A673 (cell line): Measurements from ENCODE around the gene GNAT2.

Experiments used
- CTCF ChIP-seq: fragments of 300-800, 200-600 bp; sonication (generic); conservative IDR thresholded peaks from 2 replicates; pipeline ENCODE4 v1.5.1; 2017; ENCODE audit warnings: low read depth, mild to moderate bottlenecking, antibody characterized with exemption, low read length, moderate library complexity, mixed read lengths
- EZH2 ChIP-seq: fragments of 200-600 bp; sonication (generic); IDR thresholded peaks from 2 replicates; pipeline ENCODE4 v1.6.1; 2017; ENCODE audit warnings: borderline replicate concordance, low read depth, mild to moderate bottlenecking, mixed read lengths, antibody characterized with exemption, low read length; ENCODE audit not compliant: poor library complexity, severe bottlenecking

- TF ChIP-seq CTCF (no peak), EZH2 (no peak)
Observed at GRCh38 chr1:109613361-109614147, 5.9 kb downstream of the GNAT2 start.
